Panc1 (cell line): Measurements from ENCODE around the gene JAZF1. TPM values are rescaled to one million over a fixed set of nuclear protein-coding genes. Genes with fewer than 3 reads are reported as not detected.

Experiments used
- ATAC-seq: fragments of 200-7000 bp; cut with Tn5 transposase; 2 replicates; pipeline ENCODE4 v1.9.1; 2020; ENCODE audit warnings: mild to moderate bottlenecking, moderate library complexity
- BruUV-seq: library from RNA; stranded (reverse); fragments of 400-500 nt; replicated peaks from 2 replicates; lab custom pipeline; 2021; lab: Mats Ljungman, UMichigan
- CTCF ChIA-PET: fragments of 300-600 bp; sonication (Branson Sonifier 250); formaldehyde crosslinking; loops from one replicate; lab custom pipeline; 2022; ENCODE audit warnings: antibody characterized with exemption; lab: Charles Lee
- POLR2A ChIA-PET: fragments of 300-600 bp; sonication (Branson Sonifier 250); formaldehyde crosslinking; loops from one replicate; lab custom pipeline; 2022; ENCODE audit warnings: antibody characterized with exemption; lab: Charles Lee
- DNase-seq: peaks from one replicate; pipeline ENCODE4 v3.0.0-alpha.2; 2010; ENCODE audit warnings: low read depth, low spot score
- H3K27ac ChIP-seq: 2 replicates; pipeline ENCODE4 v1.5.1; 2011; ENCODE audit warnings: mild to moderate bottlenecking, low read length, inconsistent platforms
- H3K27me3 ChIP-seq: fragments of 200-500 bp; sonication (Bioruptor generic); 2 replicates; pipeline ENCODE4 v1.6.0; 2014; ENCODE audit warnings: low read length, inconsistent platforms; ENCODE audit not compliant: control insufficient read depth, insufficient read depth
- H3K36me3 ChIP-seq: fragments of 200-500 bp; sonication (Bioruptor generic); 2 replicates; pipeline ENCODE4 v1.5.1; 2014; ENCODE audit warnings: inconsistent platforms, mild to moderate bottlenecking, low read length, moderate library complexity; ENCODE audit not compliant: control insufficient read depth, insufficient read depth
- H3K4me1 ChIP-seq: 2 replicates; pipeline ENCODE4 v1.5.1; 2011; ENCODE audit warnings: inconsistent platforms, mild to moderate bottlenecking, low read length, moderate library complexity; ENCODE audit not compliant: control insufficient read depth, insufficient read depth
- H3K4me3 ChIP-seq, 2 experiments: 2 replicates each; pipeline ENCODE4 v1.5.1; 2011 to 2012; ENCODE audit warnings: low read depth in 2 of 2, low read length in 2 of 2, mild to moderate bottlenecking in 2 of 2, inconsistent platforms in 1 of 2, moderate library complexity in 1 of 2
- H3K9me3 ChIP-seq: fragments of 200-500 bp; sonication (Bioruptor generic); 2 replicates; pipeline ENCODE4 v1.5.1; 2014; ENCODE audit warnings: low read depth, mild to moderate bottlenecking, inconsistent platforms, low read length, moderate library complexity; ENCODE audit not compliant: control insufficient read depth, insufficient read depth
- CTCF ChIP-seq: fragments of 450-650 bp; IDR thresholded peaks from 2 replicates; pipeline ENCODE4 v1.5.1; 2017; ENCODE audit warnings: mild to moderate bottlenecking
- POLR2AphosphoS5 ChIP-seq: IDR thresholded peaks from 2 replicates; pipeline ENCODE4 v1.6.1; 2012; ENCODE audit warnings: mild to moderate bottlenecking, low read depth, low read length, moderate library complexity
- REST ChIP-seq, 2 experiments: IDR thresholded peaks; 2 replicates each; pipeline ENCODE4 v1.6.1; 2011 to 2012; ENCODE audit warnings: low read depth in 2 of 2, control low read depth in 1 of 2, low read length in 1 of 2, mild to moderate bottlenecking in 1 of 2, moderate library complexity in 1 of 2; ENCODE audit not compliant: insufficient read depth in 1 of 2
- SIN3A ChIP-seq: IDR thresholded peaks from 2 replicates; pipeline ENCODE4 v1.6.1; 2012; ENCODE audit warnings: low read depth, mild to moderate bottlenecking, low read length, moderate library complexity, borderline replicate concordance; ENCODE audit not compliant: insufficient read depth
- TCF7L2 ChIP-seq: IDR thresholded peaks from 2 replicates; pipeline ENCODE4 v1.6.1; 2011; ENCODE audit warnings: mild to moderate bottlenecking, low read depth, low read length, inconsistent platforms
- in situ Hi-C: cut with HindIII; loops from 2 replicates; pipeline ENCODE4 v1.10.0; 2016; ENCODE audit warnings: low sequenced_read_pairs, low pct_unique_long_range_greater_than_20kb
- intact Hi-C: fragments of 100-400 bp; cut with micrococcal nuclease; formaldehyde crosslinking; loops from one replicate; pipeline ENCODE4 v1.10.0; 2022; ENCODE audit not compliant: unreplicated experiment
- total RNA-seq: library from RNA; stranded (reverse); gene quantifications from one replicate; pipeline ENCODE4 v1.2.1, GENCODE V29; 2021; ENCODE audit not compliant: unreplicated experiment

The JAZF1 gene
- total RNA-seq, 1 experiment from 2014 or later, result 8.8 TPM

- H3K27me3 ChIP-seq, result no peaks in the 10 kb centered on the region
- no peak overlapping the region for H3K27ac ChIP-seq
- ChIA-PET CTCF (no interaction called here), POLR2A (no interaction called here)
- in situ Hi-C loops, result no loop called here
- no peak overlapping the region for H3K4me3 ChIP-seq
- TF ChIP-seq REST (IDR thresholded peaks at IDR 0.05; ENCODE audit: insufficient read depth in 1 of 2, low read depth in 2 of 2, low read length in 1 of 2) (no peak), TCF7L2 (no peak), CTCF (no peak), SIN3A (no peak), POLR2AphosphoS5 (no peak)
- DNase-seq (no peak), ATAC-seq (no peak)
- intact Hi-C loops, result no loop called here
- BruUV-seq, result no TSS peak
- H3K4me1 ChIP-seq, result peaks cover 9% of the 10 kb centered on the region; the same call in 1 of the 2 replicates
- H3K9me3 ChIP-seq, result no peaks in the 10 kb centered on the region
- H3K36me3 ChIP-seq, result no peaks in the 10 kb centered on the region
These were observed 280.6 kb downstream of the JAZF1 start for GRCh38 chr7:27900006-27900405.

GRCh38 chr7:27899601-27900000, 281.0 kb downstream of the JAZF1 start:
- H3K9me3 ChIP-seq, result no peaks in the 10 kb centered on the region
- peaks cover 9% of the 10 kb centered on the region; the same call in 1 of the 2 replicates for H3K4me1 ChIP-seq
- ChIA-PET POLR2A (no interaction called here), CTCF (no interaction called here)
- DNase-seq (no peak), ATAC-seq (no peak)
- no peaks in the 10 kb centered on the region for H3K27me3 ChIP-seq
- H3K27ac ChIP-seq, result no peak overlapping the region
- in situ Hi-C loops, result no loop called here
- intact Hi-C loops, result no loop called here
- no peak overlapping the region for H3K4me3 ChIP-seq
- BruUV-seq, result no TSS peak
- no peaks in the 10 kb centered on the region for H3K36me3 ChIP-seq
- TF ChIP-seq SIN3A (no peak), TCF7L2 (no peak), CTCF (no peak), REST (IDR thresholded peaks at IDR 0.05; ENCODE audit: insufficient read depth in 1 of 2, low read depth in 2 of 2, low read length in 1 of 2) (no peak)
